ENCODE results near the gene SYNCRIP. TPM values are rescaled to one million over a fixed set of nuclear protein-coding genes. Genes with fewer than 3 reads are reported as not detected.

Gene SYNCRIP
- polyA plus RNA-seq, 1 of the 3 experiments (the other 2 are of a cell fraction) = 15.9 TPM

GRCh38 chr6:85580878-85581267 lies 61.8 kb downstream of the SYNCRIP start:
- no peak for DNase-seq
- peak; percentile 4; the same call in 1 of the 2 replicates for TF ChIP-seq FOSL2 (IDR thresholded peaks at IDR 0.05; ENCODE audit: borderline replicate concordance, low read depth)
- TF ChIP-seq NFIC (IDR thresholded peaks at IDR 0.05; ENCODE audit: borderline replicate concordance) = 0 out of 2 replicates have a peak, but pooled peaks have one; percentile 18
- no peak for TF ChIP-seq EP300 (IDR thresholded peaks at IDR 0.05; ENCODE audit: borderline replicate concordance in 1 of 2, low read depth in 1 of 2, low read length in 1 of 2)
- peaks cover 10% of the 10 kb centered on the region for H3F3A ChIP-seq (replicated peaks; ENCODE audit: insufficient read depth)
- no peaks in the 10 kb centered on the region for H3K9me2 ChIP-seq
- peaks cover 13% of the 10 kb centered on the region; the same call in 1 of the 2 replicates for H3K9me3 ChIP-seq
- peaks cover 51% of the 10 kb centered on the region for H4K20me1 ChIP-seq (ENCODE audit: insufficient read depth)
- ChIA-PET POLR2A (no interaction called here), CTCF (no interaction called here)
- no peak overlapping the region for H3K9ac ChIP-seq
- H3K4me1 ChIP-seq (ENCODE audit: control insufficient read depth in 1 of 2, insufficient read depth in 2 of 2, low read depth in 1 of 2, low read length in 1 of 2) = peaks cover 0 to 3% of the 10 kb centered on the region in 2 experiments; a peak in 2 of 4 replicates
- H3K4me2 ChIP-seq = no peak overlapping the region
- no peak overlapping the region for H2AFZ ChIP-seq (ENCODE audit: low read depth)
- H3K27ac ChIP-seq (ENCODE audit: low read depth in 2 of 2, low read length in 1 of 2) = no peak overlapping the region
- peaks cover 100% of the 10 kb centered on the region for H3K79me2 ChIP-seq (ENCODE audit: insufficient read depth)
- peaks cover 6 to 20% of the 10 kb centered on the region in 2 experiments for H3K36me3 ChIP-seq (replicated peaks in 1 of 2; ENCODE audit: control insufficient read depth in 1 of 2, insufficient read depth in 2 of 2, low read length in 1 of 2)
- 38% methylated on average over 1 of the region's 1 CpG for WGBS (ENCODE audit: low lambda C conversion rate)
- H3K4me3 ChIP-seq (ENCODE audit: low read depth in 2 of 2, low read length in 1 of 2) = no peak overlapping the region
- H3K27me3 ChIP-seq (ENCODE audit: insufficient read depth) = no peaks in the 10 kb centered on the region

- H3K4me3 ChIP-seq (ENCODE audit: low read depth in 2 of 2, low read length in 1 of 2) = no peak overlapping the region
- H3K4me2 ChIP-seq = no peak overlapping the region
- H3K9me2 ChIP-seq = no peaks in the 10 kb centered on the region
- 94% methylated on average over 5 of the region's 5 CpGs for WGBS (ENCODE audit: low lambda C conversion rate)
- no peak overlapping the region for H2AFZ ChIP-seq (ENCODE audit: low read depth)
- H3K36me3 ChIP-seq (replicated peaks in 1 of 2; ENCODE audit: control insufficient read depth in 1 of 2, insufficient read depth in 2 of 2, low read length in 1 of 2) = peaks cover 6 to 20% of the 10 kb centered on the region in 2 experiments
- H3K27ac ChIP-seq (ENCODE audit: low read depth in 2 of 2, low read length in 1 of 2) = no peak overlapping the region; a peak in 1 of 4 replicates
- TF ChIP-seq YY1 (IDR thresholded peaks at IDR 0.05; ENCODE audit: low read depth) (no peak), RFX5 (IDR thresholded peaks at IDR 0.05; ENCODE audit: low read length) (no peak), MEF2A (IDR thresholded peaks at IDR 0.05; ENCODE audit: borderline replicate concordance, low read depth) (no peak), MAX (IDR thresholded peaks at IDR 0.05; ENCODE audit: low read depth) (no peak), GABPA (IDR thresholded peaks at IDR 0.05; ENCODE audit: low read depth) (no peak), ZBTB33 (IDR thresholded peaks at IDR 0.05; ENCODE audit: borderline replicate concordance, low read depth) (no peak), GATA2 (CRISPR knock-in tag; IDR thresholded peaks at IDR 0.05) (no peak), FOXM1 (IDR thresholded peaks at IDR 0.05; ENCODE audit: low read depth) (no peak), JUND (IDR thresholded peaks at IDR 0.05) (no peak), FOXJ3 (CRISPR knock-in tag; IDR thresholded peaks at IDR 0.05) (no peak), EP300 (IDR thresholded peaks at IDR 0.05; ENCODE audit: borderline replicate concordance in 1 of 2, low read depth in 1 of 2, low read length in 1 of 2) (no peak), RAD21 (IDR thresholded peaks at IDR 0.05; ENCODE audit: low read length) (no peak), CTCF (IDR thresholded peaks at IDR 0.05) (no peak)
- ChIA-PET CTCF (no interaction called here), POLR2A (no interaction called here)
- H3K9me3 ChIP-seq = peaks cover 13% of the 10 kb centered on the region; the same call in 1 of the 2 replicates
- H4K20me1 ChIP-seq (ENCODE audit: insufficient read depth) = peaks cover 57% of the 10 kb centered on the region
- no peak for DNase-seq
- H3K79me2 ChIP-seq (ENCODE audit: insufficient read depth) = peaks cover 100% of the 10 kb centered on the region
- H3K9ac ChIP-seq = no peak overlapping the region
- H3F3A ChIP-seq (replicated peaks; ENCODE audit: insufficient read depth) = peaks cover 15% of the 10 kb centered on the region
- peaks cover 3% of the 10 kb centered on the region in 2 experiments; a peak in 2 of 4 replicates for H3K4me1 ChIP-seq (ENCODE audit: control insufficient read depth in 1 of 2, insufficient read depth in 2 of 2, low read depth in 1 of 2, low read length in 1 of 2)
- no peaks in the 10 kb centered on the region for H3K27me3 ChIP-seq (ENCODE audit: insufficient read depth)
Observed at GRCh38 chr6:85580118-85580877, 62.4 kb downstream of the SYNCRIP start.

Measured in SK-N-SH (cell line).